ENCODE results near the gene SSPN. TPM values are rescaled to one million over a fixed set of nuclear protein-coding genes. Genes with fewer than 3 reads are reported as not detected.

Gene SSPN
- total RNA-seq, 4 donors from 2014 or later: 35.9 to 65.4 (median 53.3) TPM

GRCh38 chr12:26158078-26158764 lies 37.2 kb upstream of the SSPN start:
- ATAC-seq: no peak
- H3K27me3 ChIP-seq: no peaks in the 10 kb centered on the region
- H3K4me3 ChIP-seq: no peak overlapping the region
- peaks cover 0 to 12% (median 4%) of the 10 kb centered on the region in 3 donors for H3K4me1 ChIP-seq
- TF ChIP-seq CTCF (IDR thresholded peaks at IDR 0.05): no peak
- TF ChIP-seq POLR2AphosphoS5 (IDR thresholded peaks at IDR 0.05): no peak
- no peak for TF ChIP-seq EP300 (IDR thresholded peaks at IDR 0.05)
- no peaks in the 10 kb centered on the region for H3K36me3 ChIP-seq
- H3K9me3 ChIP-seq: no peaks in the 10 kb centered on the region
- 83 to 100% methylated on average over 1 to 2 of the region's 3 CpGs for WGBS, 2 donors (ENCODE audit: low coverage in 1 of 2)
- no peak overlapping the region for H3K27ac ChIP-seq

- Histone ChIP-seq H3K36me3 (no peaks in the 10 kb centered on the region), H3K27me3 (no peaks in the 10 kb centered on the region), H3K27ac (no peak overlapping the region), H3K4me1 (no peaks in the 10 kb centered on the region), H3K9me3 (no peaks in the 10 kb centered on the region), H3K4me3 (no peak overlapping the region)
- no peak for TF ChIP-seq CTCF (IDR thresholded peaks at IDR 0.05)
- no peak for TF ChIP-seq POLR2AphosphoS5 (IDR thresholded peaks at IDR 0.05)
- TF ChIP-seq POLR2A (IDR thresholded peaks at IDR 0.05): no peak
- TF ChIP-seq EP300 (IDR thresholded peaks at IDR 0.05): no peak
- no peak for ATAC-seq
- 82 to 83% methylated on average over 1 of the region's 1 CpG for whole genome bisulfite sequencing, 2 donors (ENCODE audit: low coverage in 1 of 2)
Observed at GRCh38 chr12:26162174-26162573, 33.2 kb upstream of the SSPN start.

GRCh38 chr12:26162905-26163304 lies 32.5 kb upstream of the SSPN start:
- 63 to 65% methylated on average over 3 to 4 of the region's 4 CpGs for WGBS, 2 donors (ENCODE audit: low coverage in 1 of 2)
- ATAC-seq: no peak
- H3K36me3 ChIP-seq: no peaks in the 10 kb centered on the region
- H3K4me1 ChIP-seq: no peaks in the 10 kb centered on the region
- no peaks in the 10 kb centered on the region for H3K27me3 ChIP-seq
- H3K27ac ChIP-seq: no peak overlapping the region
- TF ChIP-seq POLR2A (IDR thresholded peaks at IDR 0.05) (no peak), POLR2AphosphoS5 (IDR thresholded peaks at IDR 0.05) (no peak), EP300 (IDR thresholded peaks at IDR 0.05) (no peak), CTCF (IDR thresholded peaks at IDR 0.05) (no peak)
- no peak overlapping the region for H3K4me3 ChIP-seq
- no peaks in the 10 kb centered on the region for H3K9me3 ChIP-seq

- Histone ChIP-seq H3K27me3 (no peaks in the 10 kb centered on the region), H3K27ac (no peak overlapping the region), H3K4me1 (no peaks in the 10 kb centered on the region), H3K9me3 (no peaks in the 10 kb centered on the region), H3K4me3 (no peak overlapping the region), H3K36me3 (no peaks in the 10 kb centered on the region)
- WGBS, 2 donors (ENCODE audit: low coverage in 1 of 2): 77 to 79% methylated on average over 3 of the region's 3 CpGs
- no peak for ATAC-seq
- TF ChIP-seq POLR2AphosphoS5 (IDR thresholded peaks at IDR 0.05) (no peak), POLR2A (IDR thresholded peaks at IDR 0.05) (no peak), EP300 (IDR thresholded peaks at IDR 0.05) (no peak), CTCF (IDR thresholded peaks at IDR 0.05) (no peak)
Observed at GRCh38 chr12:26164118-26164517, 31.3 kb upstream of the SSPN start.

- ATAC-seq: no peak
- Histone ChIP-seq H3K27me3 (no peaks in the 10 kb centered on the region), H3K36me3 (no peaks in the 10 kb centered on the region), H3K4me3 (no peak overlapping the region), H3K27ac (no peak overlapping the region), H3K9me3 (no peaks in the 10 kb centered on the region), H3K4me1 (no peaks in the 10 kb centered on the region)
- no peak for TF ChIP-seq POLR2A (IDR thresholded peaks at IDR 0.05)
- no peak for TF ChIP-seq CTCF (IDR thresholded peaks at IDR 0.05)
- no peak for TF ChIP-seq POLR2AphosphoS5 (IDR thresholded peaks at IDR 0.05)
- TF ChIP-seq EP300 (IDR thresholded peaks at IDR 0.05): no peak
- 96% methylated on average over 4 of the region's 4 CpGs for WGBS, 2 donors (ENCODE audit: low coverage in 1 of 2)
Observed at GRCh38 chr12:26172013-26172412, 23.4 kb upstream of the SSPN start.
